GM12878 (cell line): Measurements from ENCODE around the gene MAGI2. TPM values are rescaled to one million over a fixed set of nuclear protein-coding genes. Genes with fewer than 3 reads are reported as not detected.

Experiments used
- ATAC-seq: fragments of 200-7000 bp; cut with Tn5 transposase; 3 replicates; pipeline ENCODE4 v1.9.1; 2020; ENCODE audit warnings: mild to moderate bottlenecking, moderate library complexity
- BruUV-seq: library from RNA; stranded (reverse); fragments of 400-500 nt; replicated peaks from 2 replicates; lab custom pipeline; 2021; lab: Mats Ljungman, UMichigan
- CTCF ChIA-PET: fragments of 300-600 bp; sonication (Branson Sonifier 250); formaldehyde crosslinking; extraction: SDS; loops from one replicate; lab custom pipeline; 2021; ENCODE audit warnings: inconsistent platforms; lab: Yijun Ruan, JAX
- POLR2A ChIA-PET: fragments of 350-600 bp; formaldehyde crosslinking; extraction: SDS; loops from one replicate; lab custom pipeline; 2021; ENCODE audit warnings: inconsistent platforms; lab: Charles Lee
- RAD21 ChIA-PET: fragments of 300-600 bp; sonication (Branson Sonifier 250); formaldehyde crosslinking; loops from one replicate; lab custom pipeline; 2023; ENCODE audit warnings: antibody characterized with exemption; ENCODE audit not compliant: unreplicated experiment; lab: Charles Lee
- SMC1A ChIA-PET: fragments of 300-600 bp; sonication (Branson Sonifier 250); formaldehyde crosslinking; loops from one replicate; lab custom pipeline; 2023; ENCODE audit not compliant: unreplicated experiment, uncharacterized antibody; lab: Charles Lee
- DNase-seq: peaks from one replicate; pipeline ENCODE4 v3.0.0-alpha.2; 2011; ENCODE audit warnings: low read depth, low spot score
- FAIRE-seq: peaks from 3 replicates; lab custom pipeline; 2011; peaks lifted over from hg19 to GRCh38; lab: Jason Lieb, UNC
- H2AFZ ChIP-seq: 2 replicates; pipeline ENCODE4 v1.6.0; 2011; ENCODE audit warnings: low read depth, low read length, control low read depth; ENCODE audit not compliant: control insufficient read depth
- H3K27ac ChIP-seq: 2 replicates; pipeline ENCODE4 v1.5.1; 2011; ENCODE audit warnings: control low read depth; ENCODE audit not compliant: control insufficient read depth, insufficient read depth
- H3K27me3 ChIP-seq, 2 experiments: replicated peaks in 1 of 2; 2 replicates each; pipeline versions ENCODE4 v1.6.0 to v1.6.1; 2011; ENCODE audit warnings: low read length in 1 of 2; ENCODE audit not compliant: control insufficient read depth in 2 of 2, insufficient read depth in 2 of 2
- H3K36me3 ChIP-seq, 2 experiments: 2 replicates each; pipeline ENCODE4 v1.5.1; 2011; ENCODE audit warnings: low read length in 1 of 2; ENCODE audit not compliant: control insufficient read depth in 2 of 2, insufficient read depth in 2 of 2
- H3K4me1 ChIP-seq: 2 replicates; pipeline ENCODE4 v1.6.1; 2011; ENCODE audit warnings: mild to moderate bottlenecking, low read length, moderate library complexity, mixed read lengths; ENCODE audit not compliant: control insufficient read depth, insufficient read depth
- H3K4me2 ChIP-seq: 2 replicates; pipeline ENCODE4 v1.6.0; 2011; ENCODE audit warnings: control low read depth; ENCODE audit not compliant: control insufficient read depth, insufficient read depth
- H3K4me3 ChIP-seq: fragments of 200-600 bp; sonication (generic); 2 replicates; pipeline ENCODE4 v1.5.1; 2016
- H3K79me2 ChIP-seq: 2 replicates; pipeline ENCODE4 v1.6.0; 2011; ENCODE audit warnings: low read length; ENCODE audit not compliant: control insufficient read depth, insufficient read depth
- H3K9ac ChIP-seq: 2 replicates; pipeline ENCODE4 v1.8.0; 2011; ENCODE audit warnings: low read length, control low read depth, mixed read lengths; ENCODE audit not compliant: control insufficient read depth, insufficient read depth
- H3K9me3 ChIP-seq: replicated peaks from 3 replicates; pipeline ENCODE4 v1.5.1; 2011; ENCODE audit warnings: mild to moderate bottlenecking, low read length; ENCODE audit not compliant: control insufficient read depth, insufficient read depth
- H4K20me1 ChIP-seq: 2 replicates; pipeline ENCODE4 v1.6.0; 2011; ENCODE audit not compliant: control insufficient read depth, insufficient read depth
- CEBPZ ChIP-seq: fragments of 150-350 bp; IDR thresholded peaks from 2 replicates; pipeline ENCODE4 v1.6.1; 2016; ENCODE audit warnings: low read depth, low read length
- CREB1 ChIP-seq: IDR thresholded peaks from 2 replicates; pipeline ENCODE4 v1.6.1; 2012; ENCODE audit warnings: low read depth, mild to moderate bottlenecking, inconsistent platforms
- EP300 ChIP-seq, 2 experiments: fragments of 150-350 bp in 1 of 2; IDR thresholded peaks; 2 replicates each; pipeline ENCODE4 v1.6.1; 2011 to 2012; ENCODE audit warnings: low read depth in 2 of 2, low read length in 2 of 2, borderline replicate concordance in 1 of 2, improper control_type of control experiment in 1 of 2, inconsistent platforms in 1 of 2; ENCODE audit not compliant: control insufficient read depth in 1 of 2
- MXI1 ChIP-seq: fragments of 150-350 bp; IDR thresholded peaks from 2 replicates; pipeline ENCODE4 v1.6.1; 2011; ENCODE audit warnings: low read depth, mild to moderate bottlenecking, inconsistent platforms, low read length, improper control_type of control experiment
- MYB ChIP-seq: fragments of 150-350 bp; IDR thresholded peaks from 2 replicates; pipeline ENCODE4 v1.6.1; 2014; ENCODE audit warnings: mild to moderate bottlenecking, low read depth, low read length, borderline replicate concordance
- NFYB ChIP-seq: IDR thresholded peaks from 2 replicates; pipeline ENCODE4 v1.6.1; 2011; ENCODE audit warnings: low read depth, mild to moderate bottlenecking, low read length, improper control_type of control experiment, moderate library complexity; ENCODE audit not compliant: insufficient read depth
- SP1 ChIP-seq: IDR thresholded peaks from one replicate; pipeline ENCODE4 v1.6.1; 2011; ENCODE audit warnings: low read depth, low read length
- TAF1 ChIP-seq: IDR thresholded peaks from 2 replicates; pipeline ENCODE4 v1.6.1; 2011; ENCODE audit warnings: mild to moderate bottlenecking, low read depth, low read length, borderline replicate concordance
- ZSCAN29 ChIP-seq: fragments of 450-650 bp; IDR thresholded peaks from 2 replicates; pipeline ENCODE4 v1.6.1; 2017; ENCODE audit warnings: mild to moderate bottlenecking, moderate library complexity
- in situ Hi-C: fragments of 300-500 bp; cut with MboI; formaldehyde crosslinking; loops from 9 replicates; pipeline ENCODE4 v1.14.3; 2018; ENCODE audit warnings: mixed read lengths
- intact Hi-C: fragments of 100-400 bp; cut with micrococcal nuclease; formaldehyde crosslinking; loops from one replicate; pipeline ENCODE4 v1.14.2; 2022; ENCODE audit not compliant: unreplicated experiment
- polyA plus RNA-seq, 11 experiments: library from polyadenylated mRNA; depleted of rRNA in 4 of 11; unstranded in 6 of 11; stranded (reverse) in 5 of 11; fragments of >200 nt; fragmentation: Nextera tagmentation in 4 of 11; fragmentation: Illumina TruSeq in 1 of 11; extraction: Ambion mirVana in 4 of 11; extraction: Trizol in 1 of 11; gene quantifications; 1 replicate in 1 of 11; 2 replicates in 10 of 11; pipeline versions ENCODE4 v1.2.1 to v1.2.3, GENCODE V29; 2011 to 2016; ENCODE audit warnings: inconsistent platforms in 2 of 11, missing spikeins in 2 of 11, low read depth in 1 of 11
- total RNA-seq, 4 experiments: library from RNA; depleted of rRNA in 3 of 4; stranded (reverse); fragments of >200 nt in 3 of 4; fragmentation: Illumina TruSeq in 1 of 4; extraction: Trizol in 1 of 4; gene quantifications; 2 replicates each; pipeline versions ENCODE4 v1.2.1 to v1.2.3, GENCODE V29; 2013 to 2021

Gene MAGI2
- total and polyA plus RNA-seq, 10 of the 15 experiments (the other 5 are each of a cell fraction or from before 2014, with no cell fraction given): 0.01 to 0.31 (median 0.05) TPM; not detected in 2

- in situ Hi-C loops: no loop called here
- H4K20me1 ChIP-seq: no peaks in the 10 kb centered on the region
- H3K9ac ChIP-seq: no peak overlapping the region
- H3K27ac ChIP-seq: no peak overlapping the region
- no peak overlapping the region for H3K4me2 ChIP-seq
- H2AFZ ChIP-seq: no peak overlapping the region
- DNase-seq (no peak), ATAC-seq (no peak), FAIRE-seq (no peak)
- H3K9me3 ChIP-seq: no peaks in the 10 kb centered on the region
- SMC1A ChIA-PET: no interaction called here
- intact Hi-C loops: no loop called here
- RAD21 ChIA-PET: interaction anchor here (0.6 kb wide), 1 partner anchor 9 kb away, joined by 3 read pairs; no protein-coding TSS in a partner anchor
- BruUV-seq: no TSS peak
- no peaks in the 10 kb centered on the region for H3K79me2 ChIP-seq
- H3K36me3 ChIP-seq: no peaks in the 10 kb centered on the region
- no peak overlapping the region for H3K4me3 ChIP-seq
- TF ChIP-seq CREB1 (no peak), MXI1 (no peak), MYB (no peak), CEBPZ (no peak), SP1 (no peak), EP300 (IDR thresholded peaks at IDR 0.05; ENCODE audit: borderline replicate concordance in 1 of 2, control insufficient read depth in 1 of 2, low read depth in 2 of 2, low read length in 2 of 2) (no peak), NFYB (no peak), TAF1 (no peak), ZSCAN29 (no peak)
- POLR2A ChIA-PET: no interaction called here
- no peaks in the 10 kb centered on the region for H3K4me1 ChIP-seq
- no peaks in the 10 kb centered on the region for H3K27me3 ChIP-seq
- CTCF ChIA-PET: no interaction called here
These were observed 810.7 kb downstream of the MAGI2 start for GRCh38 chr7:78642751-78643150.
